GM18505 (cell line): ENCODE measurements around the gene CMC1.
"Not testable (repeated sequence)": the region's sequence is repeated elsewhere in the genome, so short reads cannot be mapped to it uniquely, and the experiment has no call there.

Experiments
- ATAC-seq: cut with Tn5 transposase; IDR thresholded peaks from one replicate; pipeline ENCODE4 v1.9.1; 2021; ENCODE audit not compliant: unreplicated experiment
- POLR2A ChIP-seq: IDR thresholded peaks from 4 replicates; pipeline ENCODE4 v1.6.1; 2011; ENCODE audit warnings: borderline replicate concordance; ENCODE audit not compliant: insufficient read depth, insufficient read length; ENCODE audit errors: extremely low read depth

Gene CMC1, protein sequence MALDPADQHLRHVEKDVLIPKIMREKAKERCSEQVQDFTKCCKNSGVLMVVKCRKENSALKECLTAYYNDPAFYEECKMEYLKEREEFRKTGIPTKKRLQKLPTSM

DNA sequence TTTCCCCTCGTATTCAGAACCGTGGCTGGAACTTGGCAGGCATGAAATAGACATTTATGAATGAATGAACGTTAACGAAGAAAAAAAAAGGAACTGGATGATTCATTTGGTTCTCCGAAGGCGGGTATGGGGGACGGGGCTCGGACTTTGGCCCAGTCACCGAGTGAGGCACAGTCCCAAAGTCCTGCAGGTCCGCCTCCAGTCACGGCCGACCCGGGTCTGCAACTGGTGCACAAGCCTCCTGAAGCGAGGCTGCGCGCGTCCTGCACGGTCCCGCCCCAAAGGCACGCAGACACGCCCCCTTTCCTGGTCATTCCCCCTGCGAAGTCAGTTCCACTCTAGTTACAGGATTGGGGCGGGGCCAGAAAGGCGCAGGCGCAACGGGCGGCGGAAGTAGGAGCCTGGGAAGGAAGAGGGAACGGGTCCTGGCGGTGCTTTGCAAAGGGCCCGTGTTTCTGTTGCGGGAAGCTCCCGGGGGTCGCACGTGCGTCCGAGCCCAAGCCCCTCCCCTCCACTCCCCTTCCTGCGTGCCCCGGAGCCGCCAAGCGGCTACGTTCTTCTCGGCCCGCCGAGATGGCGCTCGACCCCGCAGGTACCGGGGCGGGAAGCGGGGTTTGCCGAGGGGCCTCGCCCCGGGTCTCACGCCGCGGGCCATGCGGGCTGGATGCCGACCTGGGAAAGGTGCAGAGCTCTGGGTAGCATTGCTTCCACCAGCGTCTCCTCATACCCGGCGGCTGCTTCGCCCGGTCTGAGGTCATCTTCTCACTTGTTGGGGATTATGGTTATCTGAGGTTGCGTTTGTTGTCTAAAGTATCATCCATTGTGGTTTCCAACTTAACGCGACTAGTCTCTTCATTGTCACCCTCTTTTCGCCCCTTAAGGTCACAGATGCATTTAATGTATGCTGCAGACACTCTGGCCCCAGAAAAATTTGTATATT lies at the start of gene CMC1:
Gene CMC1 (plus strand): TSS at position 399 of the 940 bp plus-strand sequence. CDS start 175 bp downstream, at position 574.
- ATAC-seq = peak; percentile 98
- TF ChIP-seq POLR2A = peak; percentile 86

DNA sequence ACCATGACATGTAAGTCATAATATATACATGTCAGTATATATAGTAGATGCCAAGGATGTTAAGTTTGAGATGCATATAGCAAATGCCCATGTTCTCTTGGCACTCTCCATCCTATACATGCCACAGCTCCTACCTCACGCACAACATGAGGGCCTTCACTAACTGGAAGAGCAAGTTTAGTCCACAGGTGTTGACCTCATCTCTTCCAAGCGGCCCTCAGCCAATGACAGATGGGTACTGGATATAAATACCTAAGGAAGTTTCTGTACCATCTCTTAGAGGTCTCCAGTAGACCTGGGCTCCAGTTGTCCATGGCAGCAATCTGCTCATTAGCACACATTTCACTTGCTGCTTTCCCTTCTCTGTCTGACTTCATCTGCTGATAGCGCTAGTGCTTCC lies 43.3 kb upstream of the CMC1 start:
- no peak for ATAC-seq
- TF ChIP-seq POLR2A = no peak

DNA sequence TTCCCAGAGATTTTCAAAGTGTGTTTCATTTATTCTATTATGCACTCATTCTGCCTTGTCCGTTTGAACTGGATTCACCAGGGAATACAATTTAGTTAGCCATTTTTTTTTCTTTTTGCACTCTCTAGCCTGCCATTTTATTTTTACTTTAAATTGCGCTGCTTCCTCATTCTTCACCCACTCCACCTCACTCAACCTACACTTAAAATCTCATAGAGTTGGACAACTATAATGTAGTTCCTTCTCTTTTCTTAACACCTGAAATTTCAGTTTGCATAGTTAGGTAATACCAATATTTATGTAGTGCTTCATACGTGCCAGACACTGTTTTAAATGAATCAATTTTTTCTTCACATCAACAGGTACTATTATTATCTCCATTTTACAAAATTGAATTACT lies 42.4 kb upstream of the CMC1 start:
- ATAC-seq = no peak
- TF ChIP-seq POLR2A = no peak

GRCh38 chr3:28199643-28200042 lies 41.8 kb upstream of the CMC1 start:
- ATAC-seq = not testable (repeated sequence)

DNA sequence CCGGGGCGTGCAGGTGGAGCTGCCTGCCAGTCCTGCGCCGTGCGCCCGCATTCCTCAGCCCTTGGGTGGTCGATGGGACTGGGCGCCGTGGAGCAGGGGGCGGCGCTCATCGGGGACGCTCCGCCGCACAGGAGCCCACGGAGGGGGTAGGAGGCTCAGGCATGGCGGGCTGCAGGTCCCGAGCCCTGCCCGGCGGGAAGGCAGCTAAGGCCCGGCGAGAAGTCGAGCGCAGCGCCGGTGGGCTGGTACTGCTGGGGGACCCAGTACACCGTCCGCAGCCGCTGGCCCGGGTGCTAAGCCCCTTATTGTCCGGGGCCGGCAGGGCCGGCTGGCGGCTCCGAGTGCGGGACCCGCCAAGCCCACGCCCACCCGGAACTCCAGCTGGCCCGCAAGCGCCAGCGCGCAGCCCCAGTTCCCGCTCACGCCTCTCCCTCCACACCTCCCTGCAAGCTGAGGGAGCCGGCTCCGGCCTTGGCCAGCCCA lies 41.0 kb upstream of the CMC1 start:
- not testable (repeated sequence) for ATAC-seq

GRCh38 chr3:28206479-28206878 lies 34.9 kb upstream of the CMC1 start:
- ATAC-seq = no peak
- no peak for TF ChIP-seq POLR2A

DNA sequence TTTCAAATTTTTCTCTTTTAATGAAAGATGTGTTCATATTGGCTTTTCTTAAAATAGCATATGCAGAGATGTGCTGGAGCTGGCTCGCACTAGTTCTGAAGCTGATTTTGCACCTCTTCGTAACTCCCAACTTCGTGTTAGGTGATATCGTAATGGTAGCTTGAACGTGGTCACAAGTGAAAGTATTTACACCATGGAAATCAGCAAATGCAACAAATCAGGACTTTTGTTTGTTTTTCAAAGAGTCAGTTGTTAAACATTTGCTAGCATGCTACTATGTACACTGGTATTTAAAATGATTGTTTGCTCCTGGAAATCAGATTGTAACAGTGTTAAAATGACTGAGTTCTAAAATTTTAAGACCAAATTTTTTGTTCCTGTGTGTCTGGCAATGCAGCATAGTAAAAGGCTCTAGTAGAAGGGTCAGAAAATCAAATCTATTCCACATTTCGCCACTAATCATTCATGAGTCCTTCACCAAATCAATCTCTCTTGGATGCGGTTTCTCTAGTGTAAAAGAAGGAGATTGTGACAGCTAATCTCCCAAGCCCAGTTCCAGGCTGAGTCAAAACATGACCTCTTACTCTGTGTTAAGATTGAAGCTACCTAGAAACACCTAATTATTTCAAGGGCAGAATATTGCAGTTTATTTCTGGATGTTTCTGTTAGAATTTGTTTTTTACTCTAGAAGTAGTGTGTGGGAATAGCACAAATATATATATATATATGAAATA lies 34.3 kb upstream of the CMC1 start:
- no peak for ATAC-seq
- TF ChIP-seq POLR2A = no peak

GRCh38 chr3:28210968-28211713 lies 30.3 kb upstream of the CMC1 start:
- TF ChIP-seq POLR2A = no peak
- no peak for ATAC-seq

DNA sequence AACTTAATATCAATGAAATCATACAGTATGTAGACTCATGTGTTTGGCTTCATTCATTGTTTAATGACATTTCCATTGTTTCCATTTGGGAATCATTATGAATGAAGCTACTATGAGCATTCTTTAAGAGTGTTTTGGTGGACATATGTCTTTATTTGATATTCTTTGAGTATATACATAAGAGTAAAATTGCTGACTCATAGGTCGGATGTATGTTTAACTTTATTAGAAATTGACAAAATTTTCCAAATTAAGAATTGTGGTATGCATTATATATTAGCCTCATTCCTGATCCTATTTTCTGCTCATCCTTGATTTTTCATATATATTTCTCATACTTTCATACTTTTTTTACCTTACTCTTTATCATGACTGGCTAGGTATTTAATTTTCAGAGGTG lies 28.7 kb upstream of the CMC1 start:
- no peak for ATAC-seq
- no peak for TF ChIP-seq POLR2A

DNA sequence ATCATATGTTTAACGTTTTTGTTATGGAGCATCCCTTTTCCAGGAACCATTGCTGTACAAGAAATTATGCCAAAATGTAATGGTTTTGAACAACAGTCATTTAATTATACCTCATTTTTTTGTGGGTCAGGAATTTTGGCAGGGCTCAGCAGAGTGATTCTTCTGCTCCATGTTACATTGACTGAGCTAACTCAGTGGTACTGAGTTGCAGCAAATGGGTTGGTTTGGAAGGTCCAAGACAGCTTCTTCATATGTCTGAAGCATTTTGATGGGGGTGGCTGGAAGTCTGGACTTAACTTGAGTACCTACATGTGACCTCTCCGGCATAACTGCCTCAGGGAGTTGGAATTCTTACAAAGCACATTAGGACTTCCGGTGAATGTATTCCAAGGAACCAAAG lies 26.0 kb upstream of the CMC1 start:
- no peak for TF ChIP-seq POLR2A
- ATAC-seq = no peak

DNA sequence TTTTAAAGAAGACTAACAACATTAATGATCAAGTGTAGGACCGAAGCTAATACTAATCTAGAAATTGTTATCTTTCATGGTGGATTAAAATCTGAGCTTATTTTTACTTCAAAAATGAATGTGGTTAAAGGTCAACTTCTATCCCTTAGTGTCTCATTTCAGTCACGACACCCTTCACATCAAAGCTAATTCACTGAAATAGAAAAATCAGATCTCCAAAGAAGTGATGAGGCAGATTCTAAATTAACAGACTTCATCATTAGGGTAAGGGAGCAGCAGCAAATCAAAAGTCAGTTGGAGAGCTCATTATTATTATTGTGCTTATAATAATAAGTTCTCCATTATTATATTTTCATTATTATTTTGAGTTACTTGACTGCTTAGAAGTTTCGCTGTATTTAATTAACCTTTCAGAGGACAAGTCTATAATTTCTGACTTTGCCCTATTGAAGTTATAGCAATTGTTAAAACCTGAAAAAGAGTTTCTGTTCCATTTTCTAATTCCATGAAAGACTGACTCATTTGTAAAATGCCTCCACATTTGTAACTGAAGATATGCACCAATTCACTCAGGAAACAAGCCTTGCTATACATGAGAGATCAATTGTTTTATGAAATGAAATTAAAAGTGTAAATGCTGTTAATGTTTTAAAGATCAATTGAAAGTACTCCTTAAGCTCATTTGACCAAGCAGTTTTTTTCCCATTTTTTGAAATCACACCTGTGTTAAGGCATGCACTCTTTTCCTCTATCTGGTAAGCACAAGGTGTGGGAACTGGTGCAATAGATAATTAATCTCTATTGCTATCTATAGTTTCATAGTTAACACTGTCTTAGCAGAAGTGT lies 23.1 kb upstream of the CMC1 start:
- no peak for ATAC-seq
- TF ChIP-seq POLR2A = no peak

GRCh38 chr3:28218917-28219198 lies 22.6 kb upstream of the CMC1 start:
- ATAC-seq = no peak
- no peak for TF ChIP-seq POLR2A
